GM03348 (cell line): ENCODE results near the gene NSMCE3.

Experiments used
- DNase-seq: peaks from one replicate; pipeline ENCODE4 v3.0.0; 2012; ENCODE audit warnings: low spot score

The NSMCE3 gene

DNA sequence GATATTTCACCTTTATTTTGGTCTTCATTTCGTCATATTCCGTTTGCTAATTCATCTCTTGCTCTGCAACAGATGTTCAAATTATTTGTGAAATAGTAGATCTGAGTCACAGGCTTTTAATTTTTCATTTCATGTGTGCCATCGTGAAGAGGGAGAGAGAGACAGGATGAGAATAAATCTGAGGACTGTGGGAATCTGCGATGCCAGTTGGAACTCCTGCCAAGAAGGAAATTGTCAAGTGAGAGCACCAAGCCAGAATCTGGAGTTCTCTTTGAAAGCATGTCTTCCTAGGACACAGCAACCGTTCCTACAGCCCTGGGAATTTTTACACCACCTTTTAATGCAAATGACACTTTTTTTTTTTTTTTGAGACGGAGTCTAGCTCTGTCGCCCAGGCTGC lies 48.8 kb downstream of the NSMCE3 start:
- no peak for DNase-seq

DNA sequence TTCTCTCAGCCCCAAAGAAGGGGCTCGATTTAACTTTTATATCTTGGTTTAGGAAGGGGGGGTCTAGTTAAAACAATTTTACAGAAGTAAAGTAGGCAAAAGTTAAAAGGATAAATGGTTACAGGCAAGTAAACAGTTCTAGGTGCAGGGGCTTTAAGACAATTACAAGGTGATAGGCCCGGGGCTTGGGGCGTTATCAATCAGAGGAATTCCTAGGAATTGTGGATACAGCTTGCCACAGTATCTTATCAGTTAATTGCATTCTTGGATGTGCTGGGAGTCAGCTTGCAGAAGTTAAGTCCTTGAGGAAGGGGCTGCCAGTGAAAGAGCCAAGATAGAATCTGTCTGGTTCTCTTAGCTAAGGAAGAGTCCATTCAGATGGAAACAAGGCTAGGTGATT lies 52.7 kb downstream of the NSMCE3 start:
- no peak for DNase-seq
